ENCODE data around the gene ZNF473. TPM values are rescaled to one million over a fixed set of nuclear protein-coding genes. Genes with fewer than 3 reads are reported as not detected.
A peak's percentile ranks its signal among the peaks of the same experiment; 100 is the strongest.

Gene ZNF473
- total RNA-seq, 1 donor = 7.3 TPM

- H3K4me3 ChIP-seq (ENCODE audit: low read depth, low read length) = no peak overlapping the region
- no peak for TF ChIP-seq CTCF (IDR thresholded peaks at IDR 0.05; ENCODE audit: insufficient read depth, low read depth, low read length)
- DNase-seq (ENCODE audit: low read depth) = peak; percentile 23
These were observed 28.1 kb upstream of the ZNF473 start for GRCh38 chr19:49997709-49998108.

- DNase-seq (ENCODE audit: low read depth) = no peak
- H3K4me3 ChIP-seq (ENCODE audit: low read depth, low read length) = no peak overlapping the region
- no peak for TF ChIP-seq CTCF (IDR thresholded peaks at IDR 0.05; ENCODE audit: insufficient read depth, low read depth, low read length)
These were observed 26.3 kb upstream of the ZNF473 start for GRCh38 chr19:49999371-50000010.

- no peak for DNase-seq (ENCODE audit: low read depth)
- TF ChIP-seq CTCF (IDR thresholded peaks at IDR 0.05; ENCODE audit: insufficient read depth, low read depth, low read length) = no peak
- no peak overlapping the region for H3K4me3 ChIP-seq (ENCODE audit: low read depth, low read length)
These were observed 25.6 kb upstream of the ZNF473 start for GRCh38 chr19:50000038-50000840.

GRCh38 chr19:50000841-50001557 lies 24.8 kb upstream of the ZNF473 start:
- no peak for DNase-seq (ENCODE audit: low read depth)
- H3K4me3 ChIP-seq (ENCODE audit: low read depth, low read length) = no peak overlapping the region
- TF ChIP-seq CTCF (IDR thresholded peaks at IDR 0.05; ENCODE audit: insufficient read depth, low read depth, low read length) = no peak

GRCh38 chr19:50001775-50002174 lies 24.0 kb upstream of the ZNF473 start:
- no peak overlapping the region for H3K4me3 ChIP-seq (ENCODE audit: low read depth, low read length)
- no peak for TF ChIP-seq CTCF (IDR thresholded peaks at IDR 0.05; ENCODE audit: insufficient read depth, low read depth, low read length)
- no peak for DNase-seq (ENCODE audit: low read depth)

GRCh38 chr19:50002386-50002960 lies 23.3 kb upstream of the ZNF473 start:
- no peak for TF ChIP-seq CTCF (IDR thresholded peaks at IDR 0.05; ENCODE audit: insufficient read depth, low read depth, low read length)
- H3K4me3 ChIP-seq (ENCODE audit: low read depth, low read length) = no peak overlapping the region
- DNase-seq (ENCODE audit: low read depth) = no peak

Measured in fibroblast of villous mesenchyme (primary cell).